HepG2 (cell line): ENCODE data around the gene BBS1. TPM values are rescaled to one million over a fixed set of nuclear protein-coding genes. Genes with fewer than 3 reads are reported as not detected.
A peak's percentile ranks its signal among the peaks of the same experiment; 100 is the strongest.

ENCODE experiments used
- CC2D1A ChIP-seq: sonication (generic); formaldehyde crosslinking; IDR thresholded peaks from 2 replicates; pipeline ENCODE4 v1.8.1; 2023; ENCODE audit warnings: mild to moderate bottlenecking, missing genetic modification reagents
- NONO ChIP-seq, 2 experiments: fragments of 450-650 bp in 1 of 2; sonication (generic) in 1 of 2; formaldehyde crosslinking in 1 of 2; IDR thresholded peaks in 1 of 2; conservative IDR thresholded peaks in 1 of 2; 2 replicates each; pipeline versions ENCODE4 v1.6.1 to v1.8.0; 2017 to 2022; ENCODE audit warnings: mild to moderate bottlenecking in 1 of 2, missing genetic modification reagents in 1 of 2, moderate library complexity in 1 of 2
- POLR2AphosphoS5 ChIP-seq: IDR thresholded peaks from 2 replicates; pipeline ENCODE4 v1.6.1; 2012; ENCODE audit warnings: low read depth, low read length
- TAF1 ChIP-seq: sonication (generic); formaldehyde crosslinking; IDR thresholded peaks from 2 replicates; pipeline ENCODE4 v1.4.0; 2020; ENCODE audit warnings: missing genetic modification reagents
- TGIF2 ChIP-seq: IDR thresholded peaks from 2 replicates; pipeline ENCODE4 v1.6.1; 2016; ENCODE audit warnings: control low read depth, missing compliant biosample characterization
- ZBTB7B ChIP-seq: sonication (generic); formaldehyde crosslinking; IDR thresholded peaks from 2 replicates; pipeline ENCODE4 v1.4.0; 2020; ENCODE audit warnings: missing genetic modification reagents
- ZMYM3 ChIP-seq: sonication (generic); formaldehyde crosslinking; IDR thresholded peaks from 2 replicates; pipeline ENCODE4 v1.5.1; 2020; ENCODE audit warnings: mild to moderate bottlenecking, missing genetic modification reagents
- ZNF101 ChIP-seq: sonication (generic); formaldehyde crosslinking; IDR thresholded peaks from 2 replicates; pipeline ENCODE4 v1.4.0; 2020; ENCODE audit warnings: mild to moderate bottlenecking, low read depth, missing genetic modification reagents, borderline replicate concordance
- ZNF747 ChIP-seq: sonication (generic); formaldehyde crosslinking; IDR thresholded peaks from 2 replicates; pipeline ENCODE4 v1.8.1; 2023; ENCODE audit warnings: missing genetic modification reagents, mild to moderate bottlenecking, borderline replicate concordance
- polyA plus RNA-seq, 8 experiments: library from polyadenylated mRNA; depleted of rRNA in 3 of 8; stranded (reverse) in 7 of 8; unstranded in 1 of 8; fragments of >200 nt; fragmentation: Illumina TruSeq in 4 of 8; extraction: Trizol in 4 of 8; gene quantifications; 2 replicates each; pipeline versions ENCODE4 v1.2.1 to v1.2.3, GENCODE V29; 2011 to 2016; ENCODE audit warnings: low read depth in 4 of 8, missing spikeins in 1 of 8, mixed read lengths in 1 of 8; ENCODE audit not compliant: insufficient read depth in 1 of 8
- total RNA-seq, 5 experiments: library from RNA; depleted of rRNA; stranded (reverse); fragments of >200 nt; fragmentation: Illumina TruSeq; extraction: Trizol; gene quantifications; 2 replicates each; pipeline ENCODE4 v1.2.3, GENCODE V29; 2016; ENCODE audit warnings: low read depth in 1 of 5
- TF ChIP-seq, protein P1 (sequence below): sonication (generic); formaldehyde crosslinking; IDR thresholded peaks from 2 replicates; pipeline ENCODE4 v1.9.0; 2021; ENCODE audit warnings: missing genetic modification reagents, borderline replicate concordance
- TF ChIP-seq, protein P2 (sequence below): sonication (generic); formaldehyde crosslinking; IDR thresholded peaks from 2 replicates; pipeline ENCODE4 v1.4.0; 2020; ENCODE audit warnings: mild to moderate bottlenecking, missing genetic modification reagents
- TF ChIP-seq, protein P3 (sequence below): IDR thresholded peaks from 2 replicates; pipeline ENCODE4 v1.6.1; 2016; ENCODE audit warnings: control low read depth
- TF ChIP-seq, protein P4 (sequence below): sonication (generic); formaldehyde crosslinking; IDR thresholded peaks from 2 replicates; pipeline ENCODE4 v1.4.0; 2020; ENCODE audit warnings: mild to moderate bottlenecking, missing genetic modification reagents, borderline replicate concordance
- TF ChIP-seq, protein P5 (sequence below): sonication (generic); formaldehyde crosslinking; IDR thresholded peaks from 2 replicates; pipeline ENCODE4 v1.8.0; 2022; ENCODE audit warnings: low read depth, missing genetic modification reagents

BBS1 gene
- total and polyA plus RNA-seq, 2 of the 13 experiments (the other 11 are each of a cell fraction or from before 2014, with no cell fraction given), result 11.7 to 14.1 TPM

DNA sequence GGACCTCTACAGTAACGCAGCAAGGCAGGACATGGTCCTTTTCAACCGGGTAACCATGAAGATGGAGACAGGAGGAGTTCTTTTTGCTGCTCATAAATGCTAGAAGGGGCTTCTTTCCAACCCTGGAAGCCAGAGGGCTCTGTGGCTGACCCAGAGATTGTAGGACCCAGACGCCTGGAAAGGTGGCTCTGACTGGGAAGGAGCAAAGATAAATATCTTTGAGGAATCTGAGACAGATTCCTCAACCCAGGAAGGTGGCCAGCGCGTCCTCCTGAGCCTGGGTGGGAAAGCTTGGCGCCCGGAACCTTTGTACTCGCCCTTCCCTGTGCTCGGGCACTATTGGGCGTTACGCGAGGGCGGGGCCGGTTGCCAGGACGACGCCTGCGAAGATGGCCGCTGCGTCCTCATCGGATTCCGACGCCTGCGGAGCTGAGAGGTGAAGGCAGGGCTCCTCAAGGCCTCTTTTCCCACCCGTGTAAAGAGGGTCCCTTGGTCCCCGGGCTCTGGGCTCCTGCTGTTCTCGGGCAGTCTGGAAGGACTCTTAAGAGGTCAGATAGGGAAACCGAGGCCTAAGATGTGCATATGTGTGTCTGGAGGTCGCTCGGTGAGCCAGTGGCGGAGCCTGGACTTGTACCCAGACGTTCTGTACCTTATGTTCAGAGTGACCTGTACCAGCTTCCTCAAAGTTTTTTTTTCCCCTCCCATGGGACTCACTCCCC lies at the start of gene BBS1 (continued):
- TF ChIP-seq, protein P1, sequence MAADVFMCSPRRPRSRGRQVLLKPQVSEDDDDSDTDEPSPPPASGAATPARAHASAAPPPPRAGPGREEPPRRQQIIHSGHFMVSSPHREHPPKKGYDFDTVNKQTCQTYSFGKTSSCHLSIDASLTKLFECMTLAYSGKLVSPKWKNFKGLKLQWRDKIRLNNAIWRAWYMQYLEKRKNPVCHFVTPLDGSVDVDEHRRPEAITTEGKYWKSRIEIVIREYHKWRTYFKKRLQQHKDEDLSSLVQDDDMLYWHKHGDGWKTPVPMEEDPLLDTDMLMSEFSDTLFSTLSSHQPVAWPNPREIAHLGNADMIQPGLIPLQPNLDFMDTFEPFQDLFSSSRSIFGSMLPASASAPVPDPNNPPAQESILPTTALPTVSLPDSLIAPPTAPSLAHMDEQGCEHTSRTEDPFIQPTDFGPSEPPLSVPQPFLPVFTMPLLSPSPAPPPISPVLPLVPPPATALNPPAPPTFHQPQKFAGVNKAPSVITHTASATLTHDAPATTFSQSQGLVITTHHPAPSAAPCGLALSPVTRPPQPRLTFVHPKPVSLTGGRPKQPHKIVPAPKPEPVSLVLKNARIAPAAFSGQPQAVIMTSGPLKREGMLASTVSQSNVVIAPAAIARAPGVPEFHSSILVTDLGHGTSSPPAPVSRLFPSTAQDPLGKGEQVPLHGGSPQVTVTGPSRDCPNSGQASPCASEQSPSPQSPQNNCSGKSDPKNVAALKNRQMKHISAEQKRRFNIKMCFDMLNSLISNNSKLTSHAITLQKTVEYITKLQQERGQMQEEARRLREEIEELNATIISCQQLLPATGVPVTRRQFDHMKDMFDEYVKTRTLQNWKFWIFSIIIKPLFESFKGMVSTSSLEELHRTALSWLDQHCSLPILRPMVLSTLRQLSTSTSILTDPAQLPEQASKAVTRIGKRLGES, result no peak
- TF ChIP-seq, protein P2, sequence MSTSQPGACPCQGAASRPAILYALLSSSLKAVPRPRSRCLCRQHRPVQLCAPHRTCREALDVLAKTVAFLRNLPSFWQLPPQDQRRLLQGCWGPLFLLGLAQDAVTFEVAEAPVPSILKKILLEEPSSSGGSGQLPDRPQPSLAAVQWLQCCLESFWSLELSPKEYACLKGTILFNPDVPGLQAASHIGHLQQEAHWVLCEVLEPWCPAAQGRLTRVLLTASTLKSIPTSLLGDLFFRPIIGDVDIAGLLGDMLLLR, result peak; percentile 23; the same call in 1 of the 2 replicates
- TF ChIP-seq CC2D1A (CRISPR knock-in tag), result no peak
- peak; percentile 49; the same call in 1 of the 2 replicates for TF ChIP-seq ZBTB7B (CRISPR knock-in tag)
- TF ChIP-seq, protein P3, sequence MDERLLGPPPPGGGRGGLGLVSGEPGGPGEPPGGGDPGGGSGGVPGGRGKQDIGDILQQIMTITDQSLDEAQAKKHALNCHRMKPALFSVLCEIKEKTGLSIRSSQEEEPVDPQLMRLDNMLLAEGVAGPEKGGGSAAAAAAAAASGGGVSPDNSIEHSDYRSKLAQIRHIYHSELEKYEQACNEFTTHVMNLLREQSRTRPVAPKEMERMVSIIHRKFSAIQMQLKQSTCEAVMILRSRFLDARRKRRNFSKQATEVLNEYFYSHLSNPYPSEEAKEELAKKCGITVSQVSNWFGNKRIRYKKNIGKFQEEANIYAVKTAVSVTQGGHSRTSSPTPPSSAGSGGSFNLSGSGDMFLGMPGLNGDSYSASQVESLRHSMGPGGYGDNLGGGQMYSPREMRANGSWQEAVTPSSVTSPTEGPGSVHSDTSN, result no peak
- TF ChIP-seq, protein P4, sequence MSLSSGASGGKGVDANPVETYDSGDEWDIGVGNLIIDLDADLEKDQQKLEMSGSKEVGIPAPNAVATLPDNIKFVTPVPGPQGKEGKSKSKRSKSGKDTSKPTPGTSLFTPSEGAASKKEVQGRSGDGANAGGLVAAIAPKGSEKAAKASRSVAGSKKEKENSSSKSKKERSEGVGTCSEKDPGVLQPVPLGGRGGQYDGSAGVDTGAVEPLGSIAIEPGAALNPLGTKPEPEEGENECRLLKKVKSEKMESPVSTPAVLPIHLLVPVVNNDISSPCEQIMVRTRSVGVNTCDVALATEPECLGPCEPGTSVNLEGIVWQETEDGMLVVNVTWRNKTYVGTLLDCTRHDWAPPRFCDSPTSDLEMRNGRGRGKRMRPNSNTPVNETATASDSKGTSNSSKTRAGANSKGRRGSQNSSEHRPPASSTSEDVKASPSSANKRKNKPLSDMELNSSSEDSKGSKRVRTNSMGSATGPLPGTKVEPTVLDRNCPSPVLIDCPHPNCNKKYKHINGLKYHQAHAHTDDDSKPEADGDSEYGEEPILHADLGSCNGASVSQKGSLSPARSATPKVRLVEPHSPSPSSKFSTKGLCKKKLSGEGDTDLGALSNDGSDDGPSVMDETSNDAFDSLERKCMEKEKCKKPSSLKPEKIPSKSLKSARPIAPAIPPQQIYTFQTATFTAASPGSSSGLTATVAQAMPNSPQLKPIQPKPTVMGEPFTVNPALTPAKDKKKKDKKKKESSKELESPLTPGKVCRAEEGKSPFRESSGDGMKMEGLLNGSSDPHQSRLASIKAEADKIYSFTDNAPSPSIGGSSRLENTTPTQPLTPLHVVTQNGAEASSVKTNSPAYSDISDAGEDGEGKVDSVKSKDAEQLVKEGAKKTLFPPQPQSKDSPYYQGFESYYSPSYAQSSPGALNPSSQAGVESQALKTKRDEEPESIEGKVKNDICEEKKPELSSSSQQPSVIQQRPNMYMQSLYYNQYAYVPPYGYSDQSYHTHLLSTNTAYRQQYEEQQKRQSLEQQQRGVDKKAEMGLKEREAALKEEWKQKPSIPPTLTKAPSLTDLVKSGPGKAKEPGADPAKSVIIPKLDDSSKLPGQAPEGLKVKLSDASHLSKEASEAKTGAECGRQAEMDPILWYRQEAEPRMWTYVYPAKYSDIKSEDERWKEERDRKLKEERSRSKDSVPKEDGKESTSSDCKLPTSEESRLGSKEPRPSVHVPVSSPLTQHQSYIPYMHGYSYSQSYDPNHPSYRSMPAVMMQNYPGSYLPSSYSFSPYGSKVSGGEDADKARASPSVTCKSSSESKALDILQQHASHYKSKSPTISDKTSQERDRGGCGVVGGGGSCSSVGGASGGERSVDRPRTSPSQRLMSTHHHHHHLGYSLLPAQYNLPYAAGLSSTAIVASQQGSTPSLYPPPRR (CRISPR knock-in tag), result no peak
- peak; percentile 56; the same call in 1 of the 2 replicates for TF ChIP-seq TGIF2 (CRISPR knock-in tag)
- no peak for TF ChIP-seq ZNF101
- TF ChIP-seq NONO (IDR thresholded peaks at IDR 0.05), result no peak
- peak; percentile 75; the same call in 1 of the 2 replicates for TF ChIP-seq NONO (CRISPR knock-in tag; conservative IDR thresholded peaks at IDR 0.05)
- TF ChIP-seq, protein P5, sequence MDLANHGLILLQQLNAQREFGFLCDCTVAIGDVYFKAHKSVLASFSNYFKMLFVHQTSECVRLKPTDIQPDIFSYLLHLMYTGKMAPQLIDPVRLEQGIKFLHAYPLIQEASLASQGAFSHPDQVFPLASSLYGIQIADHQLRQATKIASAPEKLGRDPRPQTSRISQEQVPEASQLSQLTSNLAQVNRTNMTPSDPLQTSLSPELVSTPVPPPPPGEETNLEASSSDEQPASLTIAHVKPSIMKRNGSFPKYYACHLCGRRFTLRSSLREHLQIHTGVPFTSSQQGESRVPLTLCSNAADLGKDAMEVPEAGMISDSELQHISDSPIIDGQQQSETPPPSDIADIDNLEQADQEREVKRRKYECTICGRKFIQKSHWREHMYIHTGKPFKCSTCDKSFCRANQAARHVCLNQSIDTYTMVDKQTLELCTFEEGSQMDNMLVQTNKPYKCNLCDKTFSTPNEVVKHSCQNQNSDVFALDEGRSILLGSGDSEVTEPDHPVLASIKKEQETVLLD, result no peak
- peak; percentile 66; the same call in 1 of the 2 replicates for TF ChIP-seq ZNF747
- peak; percentile 32; the same call in 1 of the 2 replicates for TF ChIP-seq ZMYM3
- peak; percentile 83 for TF ChIP-seq TAF1 (CRISPR knock-in tag)
- peak; percentile 68 for TF ChIP-seq POLR2AphosphoS5
